GM19351 (cell line): ENCODE data around the gene RRP15.
A peak's percentile ranks its signal among the peaks of the same experiment; 100 is the strongest.

Experiments used
- ATAC-seq: cut with Tn5 transposase; IDR thresholded peaks from one replicate; pipeline ENCODE4 v1.9.1; 2021; ENCODE audit warnings: mild to moderate bottlenecking, moderate library complexity; ENCODE audit not compliant: unreplicated experiment

The RRP15 gene

GRCh38 chr1:218332416-218332815 lies 47.3 kb downstream of the RRP15 start:
- ATAC-seq = no peak

- ATAC-seq = peak; percentile 81
Observed at GRCh38 chr1:218336328-218336727, 51.2 kb downstream of the RRP15 start.

- peak; percentile 47 for ATAC-seq
Observed at GRCh38 chr1:218339267-218339831, 54.3 kb downstream of the RRP15 start.

- ATAC-seq = no peak
Observed at GRCh38 chr1:218341325-218341724, 56.2 kb downstream of the RRP15 start.

GRCh38 chr1:218342091-218342490 lies 57.0 kb downstream of the RRP15 start:
- ATAC-seq = no peak

- peak; percentile 36 for ATAC-seq
Observed at GRCh38 chr1:218344814-218345672, 60.0 kb downstream of the RRP15 start, which contains the start of gene TGFB2. TGFB2 (plus strand) TSS chr1:218345336; CDS start chr1:218346702, 1,366 bp downstream.

- peak; percentile 74 for ATAC-seq
Observed at GRCh38 chr1:218345673-218346390, 60.7 kb downstream of the RRP15 start.

- ATAC-seq = no peak
Observed at GRCh38 chr1:218346391-218347204, 61.5 kb downstream of the RRP15 start.

GRCh38 chr1:218347336-218347722 lies 62.2 kb downstream of the RRP15 start:
- ATAC-seq = no peak

- ATAC-seq = no peak
Observed at GRCh38 chr1:218347723-218348627, 62.9 kb downstream of the RRP15 start.

GRCh38 chr1:218348628-218349071 lies 63.6 kb downstream of the RRP15 start:
- no peak for ATAC-seq

GRCh38 chr1:218349348-218350034 lies 64.4 kb downstream of the RRP15 start:
- ATAC-seq = no peak

GRCh38 chr1:218350035-218350525 lies 65.0 kb downstream of the RRP15 start:
- no peak for ATAC-seq

- ATAC-seq = no peak
Observed at GRCh38 chr1:218350801-218351266, 65.7 kb downstream of the RRP15 start.

GRCh38 chr1:218351391-218352074 lies 66.4 kb downstream of the RRP15 start:
- ATAC-seq = peak; percentile 76

- no peak for ATAC-seq
Observed at GRCh38 chr1:218352075-218352438, 67.0 kb downstream of the RRP15 start.

GRCh38 chr1:218353656-218354055 lies 68.6 kb downstream of the RRP15 start:
- no peak for ATAC-seq

- ATAC-seq = no peak
Observed at GRCh38 chr1:218355278-218355677, 70.2 kb downstream of the RRP15 start.
